ENCODE results near the gene CPA2.

CPA2 gene

DNA sequence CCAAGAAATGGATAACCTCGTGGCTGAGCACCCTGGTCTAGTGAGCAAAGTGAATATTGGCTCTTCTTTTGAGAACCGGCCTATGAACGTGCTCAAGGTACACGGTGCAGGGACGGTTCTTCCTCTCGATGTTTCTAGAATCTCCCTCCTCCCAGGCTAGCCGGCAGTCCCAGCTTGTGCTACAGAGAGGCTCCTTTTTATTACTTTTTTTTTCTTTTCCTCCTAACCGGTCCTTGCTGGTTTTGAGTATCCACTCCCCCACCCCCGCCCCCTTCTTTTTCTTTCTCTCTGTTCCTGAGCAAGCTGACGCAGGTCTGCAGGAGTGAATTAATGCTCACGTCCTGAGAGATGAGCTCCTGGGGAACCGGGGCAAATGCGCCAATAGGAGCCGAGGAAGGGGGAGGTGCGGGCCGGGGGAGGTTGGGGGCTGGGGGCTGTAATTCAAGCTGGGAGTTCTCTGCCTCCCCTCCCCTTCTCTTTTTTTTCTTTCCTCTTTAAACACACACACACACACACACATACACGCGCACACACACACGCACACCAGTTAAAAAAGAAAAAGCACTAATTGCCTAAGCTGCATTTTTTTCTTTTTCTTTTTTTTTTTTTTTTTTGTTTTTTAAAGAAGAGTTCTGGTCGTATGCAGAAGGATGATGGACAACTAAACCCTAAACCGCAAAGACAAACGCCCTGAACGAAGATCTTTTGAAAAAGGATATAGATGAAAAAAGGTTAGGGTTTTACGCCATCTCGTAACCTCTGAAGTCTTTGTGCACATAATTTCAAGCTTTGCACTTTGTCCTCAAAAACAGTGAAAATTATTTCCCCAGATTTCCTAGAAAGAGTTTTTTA lies 6.6 kb downstream of the CPA2 start:
- H3K4me1 ChIP-seq (ENCODE audit: control insufficient read depth, insufficient read depth, low read length): peaks cover 2% of the 10 kb centered on the region; the same call in 1 of the 2 replicates
- WGBS (ENCODE audit: insufficient coverage, insufficient read length): no CpG with 5 or more reads among the region's 25 CpGs
- peak; percentile 82 for DNase-seq (ENCODE audit: low read depth, low spot score)
- no peaks in the 10 kb centered on the region for H3K9me3 ChIP-seq (ENCODE audit: control insufficient read depth, insufficient read depth, low read length)
- no peak overlapping the region for H3K4me3 ChIP-seq (ENCODE audit: low read length)
- no peaks in the 10 kb centered on the region for H3K36me3 ChIP-seq (ENCODE audit: control insufficient read depth, insufficient read depth, low read length)
- H3K27ac ChIP-seq (ENCODE audit: low read length): peak overlapping the region; percentile 15
- H3K27me3 ChIP-seq (ENCODE audit: control insufficient read depth, insufficient read depth, low read length): no peaks in the 10 kb centered on the region

DNA sequence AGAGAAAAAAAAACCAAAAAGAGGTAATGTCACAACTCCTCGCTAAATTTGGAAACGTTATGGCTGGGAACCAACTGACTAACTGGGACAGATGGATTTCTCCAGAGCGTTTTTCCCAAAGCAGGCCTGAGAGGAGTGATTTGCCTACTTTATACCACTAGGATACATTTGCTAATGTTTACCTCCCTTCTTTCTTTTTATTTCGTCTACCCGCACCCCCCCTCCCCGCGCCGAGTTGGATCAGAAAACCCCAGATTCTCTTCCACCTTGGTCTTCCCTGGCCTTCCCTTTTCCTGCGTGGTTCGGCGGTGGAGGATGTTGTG lies 7.2 kb downstream of the CPA2 start:
- Histone ChIP-seq H3K4me3 (ENCODE audit: low read length) (no peak overlapping the region), H3K4me1 (ENCODE audit: control insufficient read depth, insufficient read depth, low read length) (peaks cover 2% of the 10 kb centered on the region; the same call in 1 of the 2 replicates), H3K27me3 (ENCODE audit: control insufficient read depth, insufficient read depth, low read length) (no peaks in the 10 kb centered on the region), H3K9me3 (ENCODE audit: control insufficient read depth, insufficient read depth, low read length) (no peaks in the 10 kb centered on the region), H3K27ac (ENCODE audit: low read length) (no peak overlapping the region), H3K36me3 (ENCODE audit: control insufficient read depth, insufficient read depth, low read length) (no peaks in the 10 kb centered on the region)
- no CpG with 5 or more reads among the region's 11 CpGs for WGBS (ENCODE audit: insufficient coverage, insufficient read length)
- DNase-seq (ENCODE audit: low read depth, low spot score): no peak

DNA sequence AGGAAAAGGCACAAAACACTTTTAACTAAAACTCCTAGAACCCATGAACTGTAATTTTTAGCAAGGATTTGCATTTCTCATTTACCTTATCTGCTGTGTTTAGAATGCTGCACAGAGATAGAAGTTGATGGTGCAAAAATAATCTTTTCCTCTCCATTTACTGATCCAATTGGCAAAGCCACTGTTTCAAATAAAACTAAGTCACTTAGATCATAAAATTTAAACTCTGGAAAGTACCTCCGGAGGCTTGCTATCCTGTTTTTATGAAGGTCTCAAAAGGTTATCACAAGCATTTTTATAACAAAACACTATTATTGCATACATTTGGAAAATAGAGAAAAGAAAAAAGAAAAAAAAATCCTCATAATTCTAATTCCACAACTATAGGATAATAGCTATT lies 7.6 kb downstream of the CPA2 start:
- H3K4me1 ChIP-seq (ENCODE audit: control insufficient read depth, insufficient read depth, low read length): peaks cover 2% of the 10 kb centered on the region; the same call in 1 of the 2 replicates
- WGBS (ENCODE audit: insufficient coverage, insufficient read length): no CpG with 5 or more reads among the region's 1 CpG

DNA sequence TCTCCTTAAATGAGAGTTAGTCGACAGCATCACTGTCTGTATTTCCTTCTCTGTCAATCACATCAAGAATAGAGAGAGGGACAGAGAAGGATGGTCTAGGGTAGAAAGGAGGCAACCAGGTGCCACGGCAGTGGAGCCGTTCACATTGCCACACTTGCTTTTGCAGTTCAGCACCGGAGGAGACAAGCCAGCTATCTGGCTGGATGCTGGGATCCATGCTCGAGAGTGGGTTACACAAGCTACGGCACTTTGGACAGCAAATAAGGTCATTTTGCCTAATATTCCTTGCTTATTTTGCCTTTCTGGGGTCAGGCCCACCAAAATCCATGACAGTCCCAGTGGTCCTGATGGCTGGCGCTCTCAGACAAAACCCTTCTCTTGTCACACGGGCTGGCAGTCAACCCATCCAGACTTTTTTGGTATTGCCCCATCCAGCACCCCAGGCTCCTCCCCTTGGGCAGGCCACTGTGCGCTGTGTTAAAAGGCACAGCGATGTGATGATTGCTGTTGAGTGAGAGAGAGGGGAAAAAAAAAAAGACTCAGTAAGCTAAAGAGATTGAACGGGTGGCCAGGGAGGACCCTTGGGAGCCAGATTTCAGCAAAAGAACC lies 8.4 kb downstream of the CPA2 start:
- no peaks in the 10 kb centered on the region for H3K9me3 ChIP-seq (ENCODE audit: control insufficient read depth, insufficient read depth, low read length)
- no peaks in the 10 kb centered on the region for H3K36me3 ChIP-seq (ENCODE audit: control insufficient read depth, insufficient read depth, low read length)
- H3K4me3 ChIP-seq (ENCODE audit: low read length): no peak overlapping the region
- no peak for DNase-seq (ENCODE audit: low read depth, low spot score)
- H3K27me3 ChIP-seq (ENCODE audit: control insufficient read depth, insufficient read depth, low read length): no peaks in the 10 kb centered on the region
- WGBS (ENCODE audit: insufficient coverage, insufficient read length): no CpG with 5 or more reads among the region's 11 CpGs
- H3K27ac ChIP-seq (ENCODE audit: low read length): no peak overlapping the region
- peaks cover 2% of the 10 kb centered on the region; the same call in 1 of the 2 replicates for H3K4me1 ChIP-seq (ENCODE audit: control insufficient read depth, insufficient read depth, low read length)

More for the DNA sequence above, 7.6 kb downstream of the CPA2 start:
- Histone ChIP-seq H3K27ac (ENCODE audit: low read length) (no peak overlapping the region), H3K9me3 (ENCODE audit: control insufficient read depth, insufficient read depth, low read length) (no peaks in the 10 kb centered on the region), H3K4me3 (ENCODE audit: low read length) (no peak overlapping the region), H3K27me3 (ENCODE audit: control insufficient read depth, insufficient read depth, low read length) (no peaks in the 10 kb centered on the region), H3K36me3 (ENCODE audit: control insufficient read depth, insufficient read depth, low read length) (no peaks in the 10 kb centered on the region)
- no peak for DNase-seq (ENCODE audit: low read depth, low spot score)

DNA sequence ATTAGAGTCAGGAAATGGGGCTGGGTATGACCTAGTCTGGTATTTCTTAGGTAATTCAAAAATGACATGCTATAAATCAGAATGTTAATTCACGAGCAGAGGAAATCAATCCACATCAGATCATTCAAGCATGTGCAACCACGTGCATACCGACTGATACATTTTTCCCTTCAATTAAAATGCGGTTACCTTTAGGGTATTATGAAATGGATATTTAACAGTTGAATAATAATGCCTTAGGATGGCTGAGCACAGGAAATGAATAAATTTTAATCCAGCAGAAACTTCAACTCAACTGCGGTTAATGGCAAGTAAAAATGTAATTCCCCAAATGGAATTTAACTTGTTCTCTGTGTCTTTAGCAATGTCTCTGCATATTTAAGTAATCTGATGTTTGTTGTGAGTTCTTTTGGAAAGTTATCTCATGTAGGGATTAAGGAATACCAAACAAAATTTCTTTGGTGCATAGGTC lies 9.2 kb downstream of the CPA2 start:
- WGBS (ENCODE audit: insufficient coverage, insufficient read length): no CpG with 5 or more reads among the region's 5 CpGs
- no peak overlapping the region for H3K27ac ChIP-seq (ENCODE audit: low read length)

GRCh38 chr7:130276796-130277762 lies 10.4 kb downstream of the CPA2 start:
- no peaks in the 10 kb centered on the region for H3K9me3 ChIP-seq (ENCODE audit: control insufficient read depth, insufficient read depth, low read length)
- DNase-seq (ENCODE audit: low read depth, low spot score): no peak
- H3K4me1 ChIP-seq (ENCODE audit: control insufficient read depth, insufficient read depth, low read length): no peaks in the 10 kb centered on the region; the same call in 1 of the 2 replicates
- H3K27ac ChIP-seq (ENCODE audit: low read length): no peak overlapping the region
- H3K4me3 ChIP-seq (ENCODE audit: low read length): no peak overlapping the region
- no peaks in the 10 kb centered on the region for H3K36me3 ChIP-seq (ENCODE audit: control insufficient read depth, insufficient read depth, low read length)
- no peaks in the 10 kb centered on the region for H3K27me3 ChIP-seq (ENCODE audit: control insufficient read depth, insufficient read depth, low read length)
- no CpG with 5 or more reads among the region's 10 CpGs for WGBS (ENCODE audit: insufficient coverage, insufficient read length)

More for the DNA sequence above, 9.2 kb downstream of the CPA2 start:
- H3K4me3 ChIP-seq (ENCODE audit: low read length): no peak overlapping the region
- peaks cover 2% of the 10 kb centered on the region; the same call in 1 of the 2 replicates for H3K4me1 ChIP-seq (ENCODE audit: control insufficient read depth, insufficient read depth, low read length)
- H3K9me3 ChIP-seq (ENCODE audit: control insufficient read depth, insufficient read depth, low read length): no peaks in the 10 kb centered on the region
- DNase-seq (ENCODE audit: low read depth, low spot score): no peak
- no peaks in the 10 kb centered on the region for H3K27me3 ChIP-seq (ENCODE audit: control insufficient read depth, insufficient read depth, low read length)
- H3K36me3 ChIP-seq (ENCODE audit: control insufficient read depth, insufficient read depth, low read length): no peaks in the 10 kb centered on the region

GRCh38 chr7:130277763-130278643 lies 11.3 kb downstream of the CPA2 start:
- no peaks in the 10 kb centered on the region for H3K9me3 ChIP-seq (ENCODE audit: control insufficient read depth, insufficient read depth, low read length)
- H3K4me3 ChIP-seq (ENCODE audit: low read length): no peak overlapping the region
- no peaks in the 10 kb centered on the region for H3K27me3 ChIP-seq (ENCODE audit: control insufficient read depth, insufficient read depth, low read length)
- DNase-seq (ENCODE audit: low read depth, low spot score): no peak
- H3K36me3 ChIP-seq (ENCODE audit: control insufficient read depth, insufficient read depth, low read length): no peaks in the 10 kb centered on the region
- no CpG with 5 or more reads among the region's 15 CpGs for WGBS (ENCODE audit: insufficient coverage, insufficient read length)
- no peak overlapping the region for H3K27ac ChIP-seq (ENCODE audit: low read length)
- H3K4me1 ChIP-seq (ENCODE audit: control insufficient read depth, insufficient read depth, low read length): no peaks in the 10 kb centered on the region; the same call in 1 of the 2 replicates

- Histone ChIP-seq H3K4me3 (ENCODE audit: low read length) (no peak overlapping the region), H3K4me1 (ENCODE audit: control insufficient read depth, insufficient read depth, low read length) (no peaks in the 10 kb centered on the region; the same call in 1 of the 2 replicates), H3K36me3 (ENCODE audit: control insufficient read depth, insufficient read depth, low read length) (no peaks in the 10 kb centered on the region), H3K27ac (ENCODE audit: low read length) (no peak overlapping the region), H3K9me3 (ENCODE audit: control insufficient read depth, insufficient read depth, low read length) (no peaks in the 10 kb centered on the region), H3K27me3 (ENCODE audit: control insufficient read depth, insufficient read depth, low read length) (no peaks in the 10 kb centered on the region)
- DNase-seq (ENCODE audit: low read depth, low spot score): no peak
These were observed 12.2 kb downstream of the CPA2 start for GRCh38 chr7:130278860-130279259.

DNA sequence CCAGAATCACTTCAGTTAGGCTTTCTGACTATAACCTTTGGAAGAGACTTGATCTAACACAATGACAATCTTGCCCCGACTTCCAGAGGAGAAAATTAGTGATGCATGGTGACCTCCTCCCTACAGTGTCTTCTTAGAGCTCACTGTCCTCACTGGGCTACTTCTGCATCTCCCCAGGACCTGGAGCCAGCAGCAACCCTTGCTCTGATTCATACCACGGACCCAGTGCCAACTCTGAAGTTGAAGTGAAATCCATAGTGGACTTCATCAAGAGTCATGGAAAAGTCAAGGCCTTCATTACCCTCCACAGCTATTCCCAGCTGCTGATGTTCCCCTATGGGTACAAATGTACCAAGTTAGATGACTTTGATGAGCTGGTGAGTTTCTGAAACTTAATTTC lies 12.6 kb downstream of the CPA2 start:
- Histone ChIP-seq H3K4me1 (ENCODE audit: control insufficient read depth, insufficient read depth, low read length) (no peaks in the 10 kb centered on the region; the same call in 1 of the 2 replicates), H3K36me3 (ENCODE audit: control insufficient read depth, insufficient read depth, low read length) (no peaks in the 10 kb centered on the region), H3K4me3 (ENCODE audit: low read length) (no peak overlapping the region), H3K9me3 (ENCODE audit: control insufficient read depth, insufficient read depth, low read length) (no peaks in the 10 kb centered on the region), H3K27me3 (ENCODE audit: control insufficient read depth, insufficient read depth, low read length) (no peaks in the 10 kb centered on the region), H3K27ac (ENCODE audit: low read length) (no peak overlapping the region)
- DNase-seq (ENCODE audit: low read depth, low spot score): no peak
- no CpG with 5 or more reads among the region's 2 CpGs for WGBS (ENCODE audit: insufficient coverage, insufficient read length)

Data from iPS DF 6.9 (cell line).